ENCODE data around the gene OR10A3. TPM values are rescaled to one million over a fixed set of nuclear protein-coding genes. Genes with fewer than 3 reads are reported as not detected.

Gene OR10A3
- total and polyA plus RNA-seq, 2 experiments from 2014 or later = 0.14 to 0.52 TPM

DNA sequence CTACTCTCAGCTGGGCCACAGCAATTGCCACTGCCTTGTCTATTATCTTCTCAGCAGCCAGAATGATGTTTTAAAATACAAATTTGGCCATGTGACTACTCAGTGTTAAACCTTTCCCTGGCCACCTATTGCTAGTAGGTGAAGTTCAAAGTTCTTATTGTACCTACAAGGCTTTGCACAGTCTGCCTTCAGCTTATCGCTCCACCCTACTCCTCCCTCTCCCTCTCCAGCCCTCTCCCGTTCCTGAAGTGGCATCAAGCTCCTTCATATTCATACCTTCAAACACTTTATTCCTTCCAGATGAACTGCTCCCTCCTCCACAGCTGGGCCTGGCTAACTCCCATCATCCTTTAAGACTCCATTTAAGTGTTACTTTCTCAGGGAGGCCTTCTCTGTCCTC, 47.7 kb downstream of the OR10A3 start (continued):
- TF ChIP-seq CREB1 (CRISPR knock-in tag; IDR thresholded peaks at IDR 0.05; ENCODE audit: low read depth) = no peak
- TF ChIP-seq POLR2AphosphoS5 (IDR thresholded peaks at IDR 0.05; ENCODE audit: low read depth) = no peak

DNA sequence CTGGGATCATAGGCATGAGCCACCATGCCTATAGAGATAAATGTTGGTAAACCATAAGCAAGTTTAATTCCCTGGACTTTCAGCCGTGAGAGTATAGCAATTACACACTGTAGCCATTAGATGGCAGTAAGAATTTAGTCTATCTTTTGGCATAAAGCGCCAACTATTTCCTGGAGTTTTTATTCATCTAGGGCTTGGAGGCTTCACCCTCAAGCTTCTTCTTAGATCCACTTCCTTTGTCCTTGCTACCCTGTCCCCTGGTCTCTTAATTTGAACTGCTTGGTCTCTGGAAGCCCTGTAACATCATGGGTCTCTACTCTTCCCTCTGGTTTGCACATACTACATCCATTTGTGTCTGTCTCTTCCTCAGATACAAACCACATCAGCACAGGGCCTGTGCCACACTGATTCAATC, 48.7 kb downstream of the OR10A3 start:
- ATAC-seq = peak; percentile 78
- H3K27ac Mint-ChIP-seq = peak overlapping the region; percentile 3; the same call in 1 of the 2 replicates
- TF ChIP-seq EZH2 (IDR thresholded peaks at IDR 0.05; ENCODE audit: low read depth, unreplicated experiment) = no peak
- TF ChIP-seq, protein P1, sequence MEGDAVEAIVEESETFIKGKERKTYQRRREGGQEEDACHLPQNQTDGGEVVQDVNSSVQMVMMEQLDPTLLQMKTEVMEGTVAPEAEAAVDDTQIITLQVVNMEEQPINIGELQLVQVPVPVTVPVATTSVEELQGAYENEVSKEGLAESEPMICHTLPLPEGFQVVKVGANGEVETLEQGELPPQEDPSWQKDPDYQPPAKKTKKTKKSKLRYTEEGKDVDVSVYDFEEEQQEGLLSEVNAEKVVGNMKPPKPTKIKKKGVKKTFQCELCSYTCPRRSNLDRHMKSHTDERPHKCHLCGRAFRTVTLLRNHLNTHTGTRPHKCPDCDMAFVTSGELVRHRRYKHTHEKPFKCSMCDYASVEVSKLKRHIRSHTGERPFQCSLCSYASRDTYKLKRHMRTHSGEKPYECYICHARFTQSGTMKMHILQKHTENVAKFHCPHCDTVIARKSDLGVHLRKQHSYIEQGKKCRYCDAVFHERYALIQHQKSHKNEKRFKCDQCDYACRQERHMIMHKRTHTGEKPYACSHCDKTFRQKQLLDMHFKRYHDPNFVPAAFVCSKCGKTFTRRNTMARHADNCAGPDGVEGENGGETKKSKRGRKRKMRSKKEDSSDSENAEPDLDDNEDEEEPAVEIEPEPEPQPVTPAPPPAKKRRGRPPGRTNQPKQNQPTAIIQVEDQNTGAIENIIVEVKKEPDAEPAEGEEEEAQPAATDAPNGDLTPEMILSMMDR (conservative IDR thresholded peaks at IDR 0.05; ENCODE audit: low read depth in 2 of 2) = peak; percentile 79 to 82
- no peak for TF ChIP-seq ZNF114 (CRISPR knock-in tag; IDR thresholded peaks at IDR 0.05)
- TF ChIP-seq ETS1 (IDR thresholded peaks at IDR 0.05) = no peak
- no peak for TF ChIP-seq POLR2AphosphoS5 (IDR thresholded peaks at IDR 0.05; ENCODE audit: low read depth)
- TF ChIP-seq ZNF331 (CRISPR knock-in tag; IDR thresholded peaks at IDR 0.05; ENCODE audit: low read depth) = no peak
- TF ChIP-seq JUNB (IDR thresholded peaks at IDR 0.05; ENCODE audit: unreplicated experiment) = no peak
- Histone ChIP-seq H4K20me1 (replicated peaks; ENCODE audit: insufficient read depth) (no peaks in the 10 kb centered on the region), H3K36me3 (ENCODE audit: insufficient read depth) (no peaks in the 10 kb centered on the region), H3F3A (replicated peaks; ENCODE audit: low read depth) (no peaks in the 10 kb centered on the region), H3K4me1 (ENCODE audit: insufficient read depth) (peaks cover 18% of the 10 kb centered on the region), H3K79me2 (replicated peaks; ENCODE audit: insufficient read depth) (no peaks in the 10 kb centered on the region), H2AFZ (peak overlapping the region; percentile 2; the same call in 1 of the 2 replicates), H3K27me3 (ENCODE audit: insufficient read depth) (no peaks in the 10 kb centered on the region), H3K4me3 (no peak overlapping the region), H3K9me2 (ENCODE audit: insufficient read depth) (no peaks in the 10 kb centered on the region), H3K4me2 (no peak overlapping the region), H3K27ac (ENCODE audit: low read depth) (no peak overlapping the region)
- peak; percentile 85 for DNase-seq (ENCODE audit: low spot score)
- H3K4me1 Mint-ChIP-seq = peaks cover 6% of the 10 kb centered on the region
- no peaks in the 10 kb centered on the region for H3K9me3 Mint-ChIP-seq
- no peak overlapping the region for H3K4me3 Mint-ChIP-seq
- H3K27me3 Mint-ChIP-seq (ENCODE audit: insufficient read depth, low read depth, poor library complexity) = no peaks in the 10 kb centered on the region
- H3K36me3 Mint-ChIP-seq (ENCODE audit: low read depth) = no peaks in the 10 kb centered on the region

- TF ChIP-seq REST (IDR thresholded peaks at IDR 0.05; ENCODE audit: unreplicated experiment) (no peak), POLR2AphosphoS5 (IDR thresholded peaks at IDR 0.05; ENCODE audit: low read depth) (no peak), ZNF331 (CRISPR knock-in tag; IDR thresholded peaks at IDR 0.05; ENCODE audit: low read depth) (no peak), JUNB (IDR thresholded peaks at IDR 0.05; ENCODE audit: unreplicated experiment) (no peak)
- TF ChIP-seq, protein P1 (conservative IDR thresholded peaks at IDR 0.05; ENCODE audit: low read depth in 2 of 2) = no peak
- no peaks in the 10 kb centered on the region for H3F3A ChIP-seq (replicated peaks; ENCODE audit: low read depth)
- no peak overlapping the region for H3K4me3 ChIP-seq
- no peak overlapping the region for H3K27ac ChIP-seq (ENCODE audit: low read depth)
- no peak overlapping the region for H2AFZ ChIP-seq
- Mint-ChIP-seq H3K36me3 (ENCODE audit: low read depth) (no peaks in the 10 kb centered on the region), H3K4me3 (no peak overlapping the region), H3K27me3 (ENCODE audit: insufficient read depth, low read depth, poor library complexity) (no peaks in the 10 kb centered on the region), H3K4me1 (peaks cover 6% of the 10 kb centered on the region), H3K27ac (no peak overlapping the region), H3K9me3 (no peaks in the 10 kb centered on the region)
- no peak overlapping the region for H3K4me2 ChIP-seq
- H3K4me1 ChIP-seq (ENCODE audit: insufficient read depth) = peaks cover 18% of the 10 kb centered on the region
- no peak for DNase-seq (ENCODE audit: low spot score)
- no peaks in the 10 kb centered on the region for H3K27me3 ChIP-seq (ENCODE audit: insufficient read depth)
- H3K9me2 ChIP-seq (ENCODE audit: insufficient read depth) = no peaks in the 10 kb centered on the region
- no peaks in the 10 kb centered on the region for H4K20me1 ChIP-seq (replicated peaks; ENCODE audit: insufficient read depth)
- no peaks in the 10 kb centered on the region for H3K36me3 ChIP-seq (ENCODE audit: insufficient read depth)
- no peak for ATAC-seq
- no peaks in the 10 kb centered on the region for H3K79me2 ChIP-seq (replicated peaks; ENCODE audit: insufficient read depth)
These were observed 49.3 kb downstream of the OR10A3 start for GRCh38 chr11:7892059-7892699.
